ENCODE data around the gene CPPED1.
"Not testable (repeated sequence)": the region's sequence is repeated elsewhere in the genome, so short reads cannot be mapped to it uniquely, and the experiment has no call there.

Gene CPPED1

DNA sequence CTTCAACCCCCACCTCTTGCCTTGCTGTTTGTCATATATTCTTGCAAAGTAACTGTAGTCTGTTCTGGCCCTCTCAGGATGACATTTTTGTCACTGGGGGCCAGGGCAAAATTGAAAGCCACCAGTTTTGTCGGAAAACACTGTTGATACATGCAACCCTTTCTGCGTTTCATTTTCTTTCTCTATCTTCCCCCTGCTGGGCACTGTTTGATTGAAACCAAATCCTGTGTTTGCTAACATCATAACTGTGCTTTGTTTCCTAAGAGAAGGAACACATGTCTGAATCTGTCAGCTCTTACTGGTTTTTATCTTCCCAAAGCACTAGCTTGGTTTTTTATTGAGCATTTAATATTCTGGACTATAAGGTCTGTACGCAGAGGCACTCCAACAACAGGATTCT, 11.7 kb upstream of the CPPED1 start:
- DNase-seq (ENCODE audit: low read depth) = peak; percentile 16
- TF ChIP-seq, protein P1, sequence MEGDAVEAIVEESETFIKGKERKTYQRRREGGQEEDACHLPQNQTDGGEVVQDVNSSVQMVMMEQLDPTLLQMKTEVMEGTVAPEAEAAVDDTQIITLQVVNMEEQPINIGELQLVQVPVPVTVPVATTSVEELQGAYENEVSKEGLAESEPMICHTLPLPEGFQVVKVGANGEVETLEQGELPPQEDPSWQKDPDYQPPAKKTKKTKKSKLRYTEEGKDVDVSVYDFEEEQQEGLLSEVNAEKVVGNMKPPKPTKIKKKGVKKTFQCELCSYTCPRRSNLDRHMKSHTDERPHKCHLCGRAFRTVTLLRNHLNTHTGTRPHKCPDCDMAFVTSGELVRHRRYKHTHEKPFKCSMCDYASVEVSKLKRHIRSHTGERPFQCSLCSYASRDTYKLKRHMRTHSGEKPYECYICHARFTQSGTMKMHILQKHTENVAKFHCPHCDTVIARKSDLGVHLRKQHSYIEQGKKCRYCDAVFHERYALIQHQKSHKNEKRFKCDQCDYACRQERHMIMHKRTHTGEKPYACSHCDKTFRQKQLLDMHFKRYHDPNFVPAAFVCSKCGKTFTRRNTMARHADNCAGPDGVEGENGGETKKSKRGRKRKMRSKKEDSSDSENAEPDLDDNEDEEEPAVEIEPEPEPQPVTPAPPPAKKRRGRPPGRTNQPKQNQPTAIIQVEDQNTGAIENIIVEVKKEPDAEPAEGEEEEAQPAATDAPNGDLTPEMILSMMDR (IDR thresholded peaks at IDR 0.05; ENCODE audit: insufficient read depth, low read depth, low read length, missing control alignments) = no peak
- no peak overlapping the region for H3K4me3 ChIP-seq (ENCODE audit: low read depth, low read length)

DNA sequence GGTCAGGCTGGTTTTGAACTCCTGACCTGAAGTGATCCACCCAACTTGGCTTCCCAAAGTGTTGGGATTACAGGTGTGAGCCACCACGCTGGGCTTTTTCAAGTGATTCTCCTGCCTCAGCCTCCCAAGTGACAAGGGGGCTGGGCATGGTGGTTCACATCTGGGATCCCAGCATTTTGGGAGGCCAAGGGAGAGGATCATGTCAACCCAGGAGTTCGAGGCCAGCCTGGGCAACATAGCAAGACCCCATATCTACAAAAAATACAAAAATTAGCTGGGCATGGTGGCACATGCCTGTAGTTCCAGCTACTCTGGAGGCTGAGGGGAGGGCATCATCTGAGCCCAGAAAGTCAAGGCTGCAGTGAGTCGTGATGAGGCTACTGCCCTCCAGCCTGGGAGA, 10.0 kb upstream of the CPPED1 start:
- not testable (repeated sequence) for H3K4me3 ChIP-seq (ENCODE audit: low read depth, low read length); DNase-seq (ENCODE audit: low read depth)

DNA sequence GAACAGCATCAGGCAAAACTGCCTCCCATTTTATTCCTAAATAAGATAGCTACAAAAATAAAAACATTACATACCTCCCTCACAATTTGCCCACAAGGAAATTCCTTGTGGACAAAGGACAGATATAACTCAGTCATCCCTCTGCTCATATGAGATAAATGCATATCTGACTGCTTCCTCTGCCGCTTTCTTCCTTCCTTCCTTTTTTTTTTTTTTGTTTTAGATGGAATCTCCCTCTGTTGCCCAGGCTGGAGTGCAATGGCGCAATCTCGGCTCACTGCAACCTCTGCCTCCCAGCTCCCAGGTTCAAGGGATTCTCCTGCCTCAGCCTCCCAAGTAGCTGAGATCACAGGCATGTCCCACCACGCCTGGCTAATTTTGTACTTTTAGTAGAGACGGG, 9.6 kb upstream of the CPPED1 start:
- not testable (repeated sequence) for H3K4me3 ChIP-seq (ENCODE audit: low read depth, low read length); DNase-seq (ENCODE audit: low read depth)

DNA sequence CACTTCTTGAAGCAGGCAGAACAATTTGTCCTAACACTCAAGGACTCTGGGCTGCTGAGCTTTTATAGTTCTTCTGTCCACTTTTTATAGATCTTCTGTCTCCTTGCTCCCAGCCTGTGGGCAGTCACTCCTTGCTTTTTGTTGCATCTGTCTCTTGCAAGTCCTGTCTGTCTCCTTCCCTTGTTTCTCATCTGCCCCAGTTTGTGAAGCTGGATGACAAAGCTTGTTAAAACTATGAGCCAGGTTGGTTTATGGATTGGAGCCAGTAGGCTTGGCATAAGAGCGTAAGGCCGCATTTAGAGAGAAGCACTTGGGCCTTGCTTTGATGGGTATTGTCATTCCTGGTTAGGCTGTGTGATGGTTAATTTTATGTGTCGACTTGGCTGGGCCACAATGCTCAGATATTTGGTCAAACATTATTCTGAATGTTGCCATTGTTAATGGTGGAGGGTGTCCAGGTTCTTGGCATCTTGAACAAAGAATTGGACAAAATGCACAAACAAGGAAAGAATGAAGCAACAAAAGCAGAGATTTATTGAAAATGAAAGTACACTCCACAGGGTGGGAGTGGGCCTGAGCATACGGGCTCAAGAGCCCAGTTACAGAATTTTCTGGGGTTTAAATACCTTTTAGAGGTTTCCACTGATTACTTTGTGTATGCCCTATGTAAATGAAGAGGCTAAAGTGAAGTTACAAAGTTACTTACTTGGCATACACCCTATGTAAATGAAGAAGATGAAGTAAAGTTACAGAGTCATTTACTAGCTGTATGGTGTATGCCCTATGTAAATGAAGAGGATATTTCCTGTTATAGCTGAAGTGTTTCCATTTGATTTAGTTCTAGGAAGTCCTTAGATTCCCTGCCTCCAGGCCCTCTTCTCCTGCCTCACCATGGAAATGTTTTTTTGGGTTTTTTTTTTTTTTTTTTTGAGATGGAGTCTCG, 8.0 kb upstream of the CPPED1 start:
- no peak overlapping the region for H3K4me3 ChIP-seq (ENCODE audit: low read depth, low read length)
- TF ChIP-seq, protein P1 (IDR thresholded peaks at IDR 0.05; ENCODE audit: insufficient read depth, low read depth, low read length, missing control alignments) = no peak
- DNase-seq (ENCODE audit: low read depth) = no peak

DNA sequence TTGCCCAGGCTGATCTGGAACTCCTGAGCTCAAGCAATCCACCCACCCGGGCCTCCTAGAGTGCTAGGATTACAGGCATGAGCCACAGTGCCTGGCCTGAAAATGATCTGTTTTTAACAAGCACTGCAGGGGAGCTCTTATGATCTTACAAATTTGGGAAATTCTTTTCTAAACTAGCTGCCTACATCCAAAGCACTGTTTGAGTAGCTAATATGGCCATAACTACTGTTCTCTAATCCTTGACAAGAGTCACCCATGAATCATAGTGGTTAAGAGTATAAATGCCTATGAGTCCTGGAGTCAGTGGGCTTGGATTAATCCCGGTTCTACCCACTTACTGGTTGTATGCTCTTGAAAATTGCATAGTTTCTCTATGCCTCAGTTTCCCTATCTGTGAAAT, 1.4 kb upstream of the CPPED1 start:
- H3K4me3 ChIP-seq (ENCODE audit: low read depth, low read length) = no peak overlapping the region
- TF ChIP-seq, protein P1 (IDR thresholded peaks at IDR 0.05; ENCODE audit: insufficient read depth, low read depth, low read length, missing control alignments) = no peak
- DNase-seq (ENCODE audit: low read depth) = no peak

DNA sequence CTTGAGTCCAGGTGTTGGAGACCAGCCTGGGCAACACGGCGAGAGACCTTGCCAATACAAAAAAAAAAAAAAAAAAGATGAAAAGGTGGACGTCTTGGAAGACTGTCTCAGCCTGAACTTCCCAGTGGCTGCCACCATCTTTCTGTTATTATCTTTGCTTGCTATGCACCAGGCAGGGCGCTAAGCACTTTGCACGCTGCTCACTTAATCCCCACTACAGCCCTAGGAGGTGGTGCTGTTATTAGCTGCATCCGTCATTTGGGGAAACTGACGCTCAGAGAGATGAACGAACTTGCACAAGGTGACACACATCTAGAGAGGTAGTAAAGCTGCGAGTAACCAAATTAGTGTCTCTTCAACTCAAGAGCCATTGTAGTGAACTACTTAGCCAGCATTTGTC, 708 bp upstream of the CPPED1 start:
- TF ChIP-seq, protein P1 (IDR thresholded peaks at IDR 0.05; ENCODE audit: insufficient read depth, low read depth, low read length, missing control alignments) = no peak
- H3K4me3 ChIP-seq (ENCODE audit: low read depth, low read length) = peak overlapping the region; percentile 42

DNA sequence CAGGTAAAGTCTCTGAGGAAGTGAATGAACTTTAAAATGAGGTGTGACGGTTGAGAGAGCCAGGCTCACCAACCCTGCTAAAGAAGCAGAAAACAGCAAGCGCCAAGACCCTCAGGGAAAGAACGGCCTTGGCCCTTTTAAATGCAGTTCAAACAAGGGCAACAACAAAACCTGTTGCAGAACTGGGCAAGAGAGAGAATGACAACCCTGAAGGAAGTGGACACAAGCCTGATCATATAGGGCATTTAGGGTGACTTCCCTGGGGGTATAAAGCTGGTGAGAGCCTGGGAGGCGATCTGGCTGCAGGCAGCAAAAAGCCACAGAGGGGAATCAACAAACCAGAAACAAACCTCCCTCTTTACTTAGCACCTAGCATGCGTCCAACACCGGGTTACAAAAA, 1.0 kb downstream of the CPPED1 start:
- DNase-seq (ENCODE audit: low read depth) = no peak
- peak overlapping the region; percentile 97 for H3K4me3 ChIP-seq (ENCODE audit: low read depth, low read length)
- TF ChIP-seq, protein P1 (IDR thresholded peaks at IDR 0.05; ENCODE audit: insufficient read depth, low read depth, low read length, missing control alignments) = no peak

More for the DNA sequence above, 708 bp upstream of the CPPED1 start:
- no peak for DNase-seq (ENCODE audit: low read depth)

DNA sequence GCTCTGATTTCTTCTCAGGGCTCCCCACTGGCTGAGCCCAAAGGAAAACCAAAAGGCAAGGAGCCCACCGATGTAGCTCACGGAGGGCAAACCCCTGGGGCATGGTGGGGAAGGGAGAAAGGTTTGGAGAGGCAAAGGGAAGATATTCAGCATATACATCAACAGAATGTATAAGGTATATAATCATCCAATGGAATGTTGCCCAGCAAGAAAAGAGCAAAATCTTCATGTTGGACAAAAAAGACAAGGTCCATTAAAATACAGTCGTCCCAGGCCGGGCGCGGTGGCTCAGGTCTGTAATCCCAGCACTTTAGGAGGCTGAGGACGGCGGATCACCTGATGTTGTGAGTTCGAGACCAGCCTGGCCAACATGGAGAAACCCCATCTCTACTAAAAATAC, 1.6 kb downstream of the CPPED1 start:
- peak overlapping the region; percentile 5; the same call in 1 of the 2 replicates for H3K4me3 ChIP-seq (ENCODE audit: low read depth, low read length)
- TF ChIP-seq, protein P1 (IDR thresholded peaks at IDR 0.05; ENCODE audit: insufficient read depth, low read depth, low read length, missing control alignments) = no peak
- DNase-seq (ENCODE audit: low read depth) = no peak
